ENCODE results near the gene RHBDD3.

Gene RHBDD3

GRCh38 chr22:29306175-29306834 lies 38.5 kb upstream of the RHBDD3 start, which contains the start of gene GAS2L1:
Gene GAS2L1, plus strand, starts transcription at chr22:29306650. Its CDS starts 1,456 bp downstream, at chr22:29308106.
- no peak for DNase-seq (ENCODE audit: low read depth in 2 of 2)

GRCh38 chr22:29305836-29306174 lies 38.0 kb upstream of the RHBDD3 start:
- no peak for DNase-seq (ENCODE audit: low read depth in 2 of 2)

- no peak for DNase-seq (ENCODE audit: low read depth in 2 of 2)
Measured at GRCh38 chr22:29302681-29303465, 35.1 kb upstream of the RHBDD3 start.

GRCh38 chr22:29302402-29302680 lies 34.6 kb upstream of the RHBDD3 start:
- no peak for DNase-seq (ENCODE audit: low read depth in 2 of 2)

- DNase-seq (ENCODE audit: low read depth in 2 of 2) = no peak
Measured at GRCh38 chr22:29301716-29302401, 34.1 kb upstream of the RHBDD3 start.

GRCh38 chr22:29300807-29301601 lies 33.2 kb upstream of the RHBDD3 start:
- DNase-seq (ENCODE audit: low read depth in 2 of 2) = no peak

- no peak for DNase-seq (ENCODE audit: low read depth in 2 of 2)
Measured at GRCh38 chr22:29300467-29300806, 32.7 kb upstream of the RHBDD3 start.

GRCh38 chr22:29299136-29299900 lies 31.5 kb upstream of the RHBDD3 start:
- DNase-seq (ENCODE audit: low read depth in 2 of 2) = no peak

- no peak for DNase-seq (ENCODE audit: low read depth in 2 of 2)
Measured at GRCh38 chr22:29298641-29299040, 30.9 kb upstream of the RHBDD3 start.

- no peak for DNase-seq (ENCODE audit: low read depth in 2 of 2)
Measured at GRCh38 chr22:29292379-29292778, 24.6 kb upstream of the RHBDD3 start.

- DNase-seq (ENCODE audit: low read depth in 2 of 2) = no peak
Measured at GRCh38 chr22:29291215-29291614, 23.4 kb upstream of the RHBDD3 start.

- DNase-seq (ENCODE audit: low read depth in 2 of 2) = no peak
Measured at GRCh38 chr22:29290061-29290460, 22.3 kb upstream of the RHBDD3 start.

- DNase-seq (ENCODE audit: low read depth in 2 of 2) = no peak
Measured at GRCh38 chr22:29288837-29289236, 21.1 kb upstream of the RHBDD3 start.

- no peak for DNase-seq (ENCODE audit: low read depth in 2 of 2)
Measured at GRCh38 chr22:29284196-29284595, 16.4 kb upstream of the RHBDD3 start.

GRCh38 chr22:29277927-29278326 lies 10.1 kb upstream of the RHBDD3 start:
- DNase-seq (ENCODE audit: low read depth in 2 of 2) = no peak

- DNase-seq (ENCODE audit: low read depth in 2 of 2) = no peak
Measured at GRCh38 chr22:29275819-29276565, 8.2 kb upstream of the RHBDD3 start.

GRCh38 chr22:29275167-29275566 lies 7.4 kb upstream of the RHBDD3 start:
- DNase-seq (ENCODE audit: low read depth in 2 of 2) = no peak

- no peak for DNase-seq (ENCODE audit: low read depth in 2 of 2)
Measured at GRCh38 chr22:29272624-29273023, 4.8 kb upstream of the RHBDD3 start.

GRCh38 chr22:29270475-29271271 lies 2.9 kb upstream of the RHBDD3 start:
- no peak for DNase-seq (ENCODE audit: low read depth in 2 of 2)

Measured in activated CD8-positive, alpha-beta memory T cell treated with anti-CD3 and anti-CD28 coated beads for 4 hours (primary cell).